Stimulated activated CD4-positive, alpha-beta T cell treated with anti-CD3 and anti-CD28 coated beads, Interleukin-4, amount 100 ng/mL, for 4 hours (primary cell): ENCODE measurements around the gene PRDM5.

Experiments used
- DNase-seq, 2 experiments: peaks; one replicate each; pipeline ENCODE4 v3.0.0-alpha.2; 2020

PRDM5 gene

DNA sequence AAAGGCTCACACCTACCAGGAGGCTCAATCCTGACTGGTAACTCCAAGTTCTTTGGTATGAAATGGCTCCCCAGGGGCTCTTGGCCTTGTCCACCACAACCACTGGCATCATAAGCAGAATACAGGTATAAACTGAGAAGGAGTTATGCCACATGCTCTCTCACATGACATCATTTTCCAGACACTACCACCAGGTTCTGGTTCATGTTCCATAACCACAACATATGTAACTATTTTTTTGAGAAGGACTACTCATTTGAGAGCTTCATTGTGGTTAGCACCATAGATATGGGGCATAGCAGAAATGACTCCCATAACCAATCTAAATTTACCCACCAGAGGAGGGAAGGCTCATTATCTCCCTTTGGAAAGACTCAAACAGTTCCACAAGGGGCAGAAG lies 19.6 kb downstream of the PRDM5 start:
- no peak for DNase-seq

DNA sequence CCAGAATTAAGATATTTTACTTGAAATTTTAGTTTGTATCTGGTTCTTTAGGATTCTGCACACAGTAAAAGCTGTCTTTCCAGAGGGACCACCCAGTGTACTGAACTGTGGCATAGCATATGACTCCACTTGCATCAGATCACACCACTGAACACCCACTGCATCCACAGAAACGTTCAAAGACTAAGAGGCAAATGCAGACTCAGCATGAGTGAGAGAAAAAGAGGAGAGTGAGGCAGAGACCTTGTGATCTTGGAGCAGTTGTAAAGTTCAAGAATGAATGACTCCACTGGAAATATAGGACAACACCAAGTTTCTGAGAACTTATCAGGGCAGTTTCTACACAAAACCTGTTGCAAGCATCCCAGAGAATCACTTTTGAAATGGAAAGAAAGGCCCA lies 20.8 kb downstream of the PRDM5 start:
- no peak for DNase-seq

DNA sequence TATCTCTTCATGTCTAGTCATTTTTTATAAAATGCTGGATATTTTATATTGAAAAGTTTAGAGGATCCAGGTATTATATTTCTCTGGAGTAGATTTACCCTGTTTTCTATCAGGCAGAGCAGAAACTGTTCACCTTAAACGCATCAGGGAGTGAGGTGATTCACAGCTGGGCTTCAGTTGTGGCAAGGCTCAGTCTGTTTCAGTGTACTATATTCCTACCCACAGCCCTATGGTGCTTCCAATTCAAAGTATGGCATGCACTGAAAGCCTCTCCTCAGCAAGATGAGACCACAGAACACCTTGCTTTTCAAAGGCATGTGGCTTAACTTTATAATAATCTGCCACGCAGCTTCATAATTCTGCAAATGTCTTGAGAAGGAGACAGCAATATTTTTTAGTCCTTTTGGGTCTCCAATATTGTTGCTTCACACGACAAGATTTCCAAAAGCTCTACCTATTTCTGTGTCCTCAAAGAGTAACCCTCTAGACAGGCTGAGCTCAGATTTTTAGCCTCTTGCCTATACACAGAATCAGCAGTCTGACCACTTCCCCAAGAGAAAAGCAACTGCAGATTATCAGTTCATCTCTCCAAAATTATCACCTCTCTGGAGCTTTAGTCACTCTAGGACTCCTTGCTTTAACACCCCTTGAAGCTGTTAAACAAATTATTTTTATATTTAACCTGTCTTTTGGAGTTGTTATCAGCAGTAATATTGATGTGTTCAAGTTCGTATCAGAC lies 24.4 kb downstream of the PRDM5 start:
- DNase-seq, result no peak

DNA sequence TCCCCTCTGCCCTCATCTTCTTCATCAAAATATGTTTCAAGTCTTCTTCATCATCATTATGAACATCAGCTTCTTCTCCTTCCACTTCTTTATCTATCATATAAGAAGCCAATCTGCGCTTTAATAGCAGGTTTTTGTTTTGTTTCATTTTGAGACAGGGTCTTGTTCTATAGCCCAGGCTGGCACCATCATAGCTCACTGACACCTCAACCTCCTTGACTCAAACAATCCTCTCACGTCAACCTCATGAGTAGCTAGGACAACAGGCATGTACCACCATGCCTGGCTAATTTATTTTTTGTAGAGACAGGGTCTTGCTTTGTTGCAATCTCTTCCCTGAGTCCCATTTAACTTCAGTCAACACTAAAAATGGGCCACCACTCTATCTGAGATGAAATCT lies 27.0 kb downstream of the PRDM5 start:
- no peak for DNase-seq

DNA sequence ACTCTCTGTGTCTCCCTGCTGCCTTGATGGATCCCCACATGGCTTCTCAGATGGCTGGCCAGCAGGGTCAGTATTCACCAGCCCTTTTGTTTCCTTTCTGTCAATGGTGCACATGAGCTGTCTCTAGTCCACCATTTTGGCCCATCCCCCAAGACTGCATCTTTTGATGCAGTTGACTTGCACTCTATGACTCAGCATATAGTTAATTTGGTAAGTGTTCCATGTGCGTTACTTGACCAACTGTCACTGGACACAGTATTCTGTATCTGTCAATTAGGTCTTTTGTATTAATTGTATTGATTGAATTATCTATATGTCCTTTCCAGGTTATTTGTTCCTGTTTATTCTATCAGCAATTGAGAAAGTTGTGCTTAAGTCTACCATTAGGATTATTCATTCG lies 29.2 kb downstream of the PRDM5 start:
- no peak for DNase-seq

DNA sequence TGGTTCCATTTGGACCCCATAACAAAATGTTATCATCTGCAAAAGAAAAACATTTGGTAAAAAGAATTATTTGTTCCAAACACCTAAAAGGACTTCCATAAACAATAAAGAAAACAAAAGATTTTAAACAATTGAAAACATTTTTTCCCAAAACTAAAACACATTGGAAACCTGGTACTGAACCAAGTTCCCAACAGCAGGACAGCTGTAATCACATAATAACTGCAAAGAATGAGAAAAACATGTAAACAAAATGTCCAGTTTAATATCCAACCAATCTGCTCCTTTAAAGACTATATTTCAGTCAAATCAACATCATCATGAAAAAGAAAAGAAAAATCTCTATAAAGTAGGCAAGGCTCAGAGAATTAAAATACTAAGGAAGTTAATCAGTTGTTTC lies 36.3 kb downstream of the PRDM5 start:
- DNase-seq, result no peak

DNA sequence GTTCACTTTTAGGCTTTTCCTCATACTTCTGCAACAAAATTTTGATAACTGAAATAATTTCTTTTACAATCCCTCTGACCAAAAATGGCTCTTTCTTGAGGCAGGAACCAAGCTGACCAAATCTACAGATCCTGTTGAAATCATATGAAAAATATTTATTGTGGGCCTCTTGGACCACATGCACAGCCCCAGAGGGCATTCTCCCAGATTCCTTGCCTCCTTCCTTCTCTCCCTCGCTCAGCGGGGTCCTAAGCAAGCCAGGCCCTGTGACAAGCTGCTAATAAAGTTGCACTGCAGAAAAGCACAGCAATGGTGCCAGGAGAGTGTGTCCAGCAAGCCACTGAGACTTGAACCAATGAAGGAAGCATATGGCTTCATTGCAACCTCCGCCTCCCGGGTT lies 40.7 kb downstream of the PRDM5 start:
- no peak for DNase-seq

DNA sequence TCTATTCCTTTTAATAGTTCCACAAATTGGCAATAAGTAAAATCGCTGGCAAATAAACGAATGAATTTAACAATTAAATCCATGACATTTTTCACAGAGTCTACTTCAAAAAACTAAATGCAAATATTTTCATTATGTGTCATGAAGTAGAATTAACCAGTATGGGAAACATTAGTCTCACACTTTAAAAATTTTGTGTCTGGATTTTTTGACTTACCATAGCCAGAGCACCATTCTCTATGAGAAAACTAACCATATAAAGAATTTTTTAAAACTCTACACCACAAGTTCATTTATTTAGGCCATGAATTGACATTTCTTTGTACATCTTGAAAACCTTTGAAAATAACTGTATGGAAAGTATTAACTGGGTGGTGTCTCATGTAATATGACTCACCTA lies 41.2 kb downstream of the PRDM5 start:
- DNase-seq, result no peak

DNA sequence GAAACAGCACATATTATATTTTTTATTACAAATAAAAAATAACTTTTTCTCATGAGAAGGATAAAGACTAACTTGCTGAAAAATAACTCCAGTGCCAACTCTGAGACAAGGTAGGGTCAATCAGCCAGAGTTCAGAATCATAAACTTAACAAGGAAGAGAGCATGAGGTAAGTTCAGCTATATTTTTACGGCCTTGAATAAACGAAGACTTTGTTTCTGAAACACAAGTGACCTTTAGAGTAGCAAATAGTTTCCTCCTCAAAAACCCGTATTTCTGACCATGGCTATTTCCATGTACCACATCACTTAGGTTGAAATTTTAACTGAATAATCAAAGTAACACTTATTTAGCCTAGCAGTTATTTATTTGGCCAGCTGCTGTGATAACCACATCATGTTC lies 45.5 kb downstream of the PRDM5 start:
- DNase-seq, result no peak

DNA sequence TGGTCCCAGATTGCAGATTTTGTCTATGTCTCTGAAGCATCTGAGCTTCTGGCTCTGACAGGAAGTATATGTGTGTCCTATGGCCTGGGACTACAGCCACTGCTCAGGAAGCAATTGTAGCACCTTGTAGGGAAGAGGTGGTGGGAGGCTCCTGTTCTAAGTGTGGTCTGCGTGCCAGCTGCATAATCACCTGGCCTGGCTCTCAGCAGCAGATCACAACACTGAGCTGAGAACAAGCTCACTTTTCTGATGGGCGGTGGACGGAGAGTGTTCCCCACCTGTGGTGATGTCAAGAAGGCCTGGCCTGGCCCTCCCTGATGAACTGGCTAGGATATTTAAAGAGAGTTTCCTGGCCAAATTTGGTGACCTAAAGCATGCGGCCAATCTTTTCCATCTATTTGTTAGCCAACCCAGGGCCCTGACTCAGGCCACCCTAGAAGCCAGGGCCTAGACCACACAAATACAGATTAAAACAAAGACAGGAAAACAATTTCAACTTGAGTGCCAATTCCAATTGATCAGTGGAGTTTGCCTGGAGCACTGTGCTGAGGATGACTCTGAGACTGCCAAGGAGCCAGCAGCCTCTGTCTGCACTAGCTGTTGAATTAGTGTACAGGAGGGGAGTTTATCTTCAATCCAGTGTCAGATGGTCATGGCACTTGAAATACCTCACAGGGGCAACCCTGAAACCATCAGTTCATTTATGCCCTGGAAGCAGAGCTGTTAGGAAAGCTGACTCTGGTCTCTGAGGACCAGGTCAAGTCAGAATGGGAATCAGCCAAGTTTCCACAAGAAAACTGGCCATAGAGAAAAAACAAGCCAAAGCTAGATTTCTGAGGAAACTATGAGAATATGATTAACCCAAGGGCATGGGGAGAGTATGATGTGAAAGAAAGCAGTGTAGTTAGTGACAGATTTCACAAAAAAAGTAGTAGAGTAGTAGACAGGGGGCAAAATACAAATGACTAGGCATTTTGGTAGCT lies 47.4 kb downstream of the PRDM5 start:
- no peak for DNase-seq

DNA sequence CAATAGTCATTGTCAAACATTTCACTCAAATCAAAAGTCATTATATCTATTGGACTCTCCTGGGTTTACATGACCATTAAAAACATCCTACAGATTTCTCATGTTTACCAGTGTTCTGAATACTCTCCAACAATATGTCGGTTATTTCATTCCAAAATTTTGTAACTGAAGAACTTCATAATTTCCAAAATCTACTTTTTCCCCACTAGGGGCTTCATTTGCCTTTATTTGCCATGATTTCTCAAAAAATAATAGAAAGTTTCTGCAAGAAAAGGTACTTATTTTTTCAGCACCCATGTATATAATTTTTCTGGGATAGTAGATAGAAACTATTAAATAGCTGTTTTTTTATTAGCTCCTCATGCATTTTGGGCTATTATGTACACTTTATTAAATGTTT lies 49.0 kb downstream of the PRDM5 start:
- DNase-seq, result no peak

DNA sequence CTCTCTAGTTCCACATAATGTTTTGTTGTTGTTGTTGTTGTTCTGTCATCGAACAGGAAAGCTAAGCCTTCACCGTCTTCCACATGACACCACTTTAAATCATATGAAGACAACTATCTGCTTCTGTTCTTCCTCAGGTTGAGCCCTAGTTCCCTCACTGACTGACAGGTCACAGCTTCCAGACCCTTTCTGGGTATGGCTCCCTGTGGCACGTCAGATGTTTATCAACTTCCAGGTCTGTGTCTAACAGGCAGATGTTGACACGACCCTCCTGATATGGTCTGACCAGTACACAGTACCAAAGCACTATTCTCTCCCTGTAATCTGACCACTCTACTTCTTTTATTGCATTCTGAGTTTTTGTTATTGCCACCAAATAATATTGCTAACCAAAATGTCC lies 51.4 kb downstream of the PRDM5 start:
- no peak for DNase-seq

DNA sequence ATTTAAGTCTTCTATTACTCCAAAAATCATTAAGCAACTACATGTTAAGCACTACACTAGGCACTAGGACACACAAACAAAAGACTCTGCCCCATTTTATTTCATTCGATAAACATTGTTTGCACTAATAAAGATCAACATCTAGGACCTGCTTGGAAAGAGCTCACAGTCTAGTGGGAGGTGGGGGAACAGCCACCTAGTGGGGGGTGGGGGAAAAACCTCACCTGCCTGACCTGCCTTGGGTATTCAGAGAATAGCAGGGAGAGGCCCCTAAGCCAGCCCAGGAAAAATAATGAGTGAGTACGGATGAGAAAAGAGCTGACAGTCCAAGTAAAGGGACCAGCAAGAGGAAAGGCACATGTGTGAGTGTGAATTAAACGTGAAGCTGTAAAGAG lies 52.2 kb downstream of the PRDM5 start:
- no peak for DNase-seq

DNA sequence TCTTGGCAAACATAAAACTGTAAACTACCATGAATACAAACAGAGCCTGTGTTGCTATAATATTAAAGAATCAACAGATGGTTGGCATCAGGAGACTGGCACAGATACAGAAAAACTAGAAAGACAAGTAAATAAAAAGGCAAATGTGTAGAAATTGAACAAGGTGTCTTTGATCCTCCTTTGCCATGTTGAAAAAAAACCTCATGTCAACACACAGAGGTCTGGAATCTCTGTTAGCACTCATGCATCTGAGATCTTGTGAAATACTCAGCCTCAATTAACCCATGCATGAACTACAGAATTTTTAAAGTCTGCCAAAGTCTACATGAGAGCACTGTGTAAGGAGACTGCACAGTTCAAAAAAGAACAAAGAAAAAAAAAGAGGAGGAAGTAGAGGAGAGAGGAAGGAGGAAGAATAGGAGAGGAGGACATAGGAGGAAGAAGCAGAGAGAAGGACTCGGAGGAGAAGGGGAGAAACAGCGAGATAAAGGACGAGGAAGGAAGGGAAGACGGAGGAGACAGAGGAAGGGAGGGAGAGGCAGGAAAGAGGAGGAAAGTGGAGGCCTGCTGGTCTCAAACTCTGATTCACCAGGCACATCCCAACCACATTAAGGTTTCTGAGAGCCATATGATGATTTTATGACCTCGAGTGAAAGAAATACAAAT lies 52.8 kb downstream of the PRDM5 start:
- DNase-seq, result no peak

DNA sequence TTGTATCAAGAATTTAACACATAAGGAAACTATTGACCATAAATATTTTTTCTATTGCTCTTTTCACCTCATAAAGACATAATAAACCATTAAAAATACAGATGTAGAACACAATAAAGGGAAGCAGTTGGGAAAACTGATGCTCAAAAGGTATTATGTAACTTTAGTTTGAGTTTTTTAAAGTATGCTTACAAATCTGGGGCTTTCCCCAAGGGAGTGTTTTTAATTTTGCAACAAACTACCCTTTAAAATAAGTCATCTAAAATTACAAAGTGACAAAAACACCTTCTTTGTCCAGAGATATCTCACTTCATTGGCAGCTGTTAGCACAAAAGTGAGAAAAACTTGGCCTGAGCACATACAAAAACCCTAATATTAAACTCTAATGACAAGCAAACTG lies 55.0 kb downstream of the PRDM5 start:
- no peak for DNase-seq

DNA sequence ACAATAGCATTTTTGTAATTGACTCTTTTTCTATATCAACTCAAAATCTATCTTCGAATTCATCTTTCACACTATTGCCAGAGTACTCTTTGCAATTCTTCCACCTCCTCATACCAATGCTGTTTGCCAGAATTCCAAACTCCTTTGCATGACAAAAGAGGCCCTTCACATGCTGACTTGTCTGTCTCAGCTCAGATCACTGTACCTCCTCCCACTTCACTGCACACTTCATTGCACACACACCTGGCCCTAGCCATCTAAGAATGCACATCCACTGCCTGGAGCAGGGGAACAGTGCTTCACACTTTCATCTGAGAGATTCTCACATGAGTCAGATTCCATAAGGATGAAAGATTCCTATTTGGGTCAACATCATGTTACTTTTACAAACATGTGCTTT lies 56.5 kb downstream of the PRDM5 start:
- DNase-seq, result no peak

DNA sequence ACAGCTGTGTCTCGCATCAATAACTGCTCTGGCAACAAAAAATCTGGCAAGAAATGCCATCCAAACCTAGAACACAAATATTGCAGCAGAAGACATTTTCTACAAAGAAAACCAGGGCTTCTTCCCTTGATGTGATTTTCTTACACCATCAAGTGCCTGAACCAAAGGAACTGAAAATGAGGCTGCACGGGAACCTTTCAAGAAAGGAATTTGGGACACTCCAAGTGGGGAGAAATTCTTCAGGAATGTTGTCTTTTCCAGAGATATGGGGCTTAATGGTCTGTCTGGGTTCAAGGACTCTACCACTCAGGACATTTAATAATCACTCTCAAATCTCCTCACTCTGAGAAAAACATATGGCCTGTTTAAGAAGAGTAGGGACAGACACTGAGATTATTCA lies 57.6 kb downstream of the PRDM5 start:
- DNase-seq, result no peak

DNA sequence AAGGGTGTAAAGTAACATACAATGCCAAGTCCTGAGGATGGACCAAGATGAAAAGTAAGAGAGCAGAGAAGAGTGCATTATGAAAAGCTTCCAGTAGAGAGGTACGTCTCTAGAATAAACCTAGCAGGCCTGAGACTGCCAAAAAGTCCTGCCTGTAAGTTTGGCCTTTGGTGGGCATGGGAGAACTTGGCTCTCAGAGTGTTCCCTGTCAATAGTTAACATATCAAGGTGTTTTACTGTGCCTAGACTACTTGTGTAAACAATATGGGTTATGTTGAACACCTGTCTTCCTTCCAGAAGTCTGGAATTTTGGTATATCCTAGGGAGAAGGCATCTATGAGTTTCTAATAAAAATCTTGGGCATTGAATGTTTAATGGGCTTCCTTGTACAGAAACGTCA lies 60.1 kb downstream of the PRDM5 start:
- no peak for DNase-seq

DNA sequence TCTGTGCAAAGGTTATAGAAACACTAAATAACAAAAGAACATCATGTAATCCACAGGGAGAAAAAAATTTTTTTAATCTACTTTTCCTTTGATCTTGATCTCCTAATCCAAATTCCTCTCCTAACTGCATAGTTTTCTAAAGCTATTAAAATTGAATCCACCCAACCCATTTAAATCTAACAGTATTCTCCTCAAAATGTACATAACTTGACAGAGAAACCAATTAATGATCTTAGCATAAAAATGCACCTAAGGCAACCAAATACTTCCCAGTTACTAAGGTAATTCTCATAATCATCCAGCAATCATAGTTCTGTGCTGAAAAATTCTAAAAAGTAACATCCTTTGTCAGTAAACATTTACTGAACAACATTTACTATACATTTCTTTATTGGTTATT lies 60.7 kb downstream of the PRDM5 start:
- DNase-seq, result no peak

DNA sequence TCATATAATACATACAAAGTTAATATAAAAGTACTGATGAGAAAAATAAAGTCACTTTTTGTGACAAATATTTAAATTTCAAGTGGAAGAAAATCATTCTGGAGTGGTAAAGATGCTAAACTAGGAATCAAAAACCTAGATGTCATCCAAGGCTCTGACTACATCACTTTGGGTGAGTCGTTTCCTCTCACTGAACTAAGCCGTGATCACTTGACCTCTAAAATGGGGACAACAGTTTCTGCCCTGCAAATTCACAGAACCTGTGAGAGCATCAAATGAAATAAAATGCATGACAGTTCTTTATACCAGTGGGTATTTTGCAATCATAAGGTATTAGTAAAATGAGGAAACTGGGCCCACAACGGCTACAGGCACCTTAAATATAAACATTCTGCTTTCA lies 63.8 kb downstream of the PRDM5 start:
- DNase-seq, result no peak

DNA sequence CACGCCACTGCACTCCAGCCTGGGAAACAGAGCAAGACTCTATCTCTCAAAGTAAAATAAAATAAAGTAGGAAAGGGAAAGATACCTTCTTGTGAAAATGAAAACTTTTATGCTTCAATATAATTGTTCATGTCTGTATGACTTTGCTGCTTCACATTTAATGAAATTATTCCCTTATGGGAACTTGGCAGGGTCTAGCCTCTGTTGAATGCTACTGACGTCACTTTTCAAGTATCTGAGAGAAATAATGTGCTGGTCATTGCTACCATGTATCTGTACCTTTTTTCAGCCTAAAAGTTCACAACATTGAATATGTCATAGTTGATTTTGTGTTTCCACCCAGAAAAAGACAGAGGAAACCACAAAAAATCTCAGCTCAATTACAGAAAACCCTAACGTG lies 65.2 kb downstream of the PRDM5 start:
- no peak for DNase-seq

DNA sequence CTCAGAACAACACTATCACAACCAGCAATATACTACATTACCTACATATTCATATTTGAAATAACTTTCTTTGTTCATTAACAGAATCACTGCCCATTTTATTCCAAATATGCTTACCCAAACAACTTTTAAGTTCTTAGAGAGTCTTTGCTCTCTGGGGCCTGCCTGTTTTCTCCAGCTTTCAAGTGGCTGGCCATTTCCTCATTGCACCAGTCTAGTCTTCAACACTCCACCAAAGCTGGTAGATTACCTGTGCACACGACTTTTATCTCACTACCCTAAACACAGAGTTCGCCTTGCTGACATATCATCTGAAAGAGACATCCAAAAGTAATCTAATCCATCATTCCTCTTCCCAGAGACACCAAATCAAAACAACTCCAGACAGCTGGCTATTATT lies 66.2 kb downstream of the PRDM5 start:
- DNase-seq, result no peak

DNA sequence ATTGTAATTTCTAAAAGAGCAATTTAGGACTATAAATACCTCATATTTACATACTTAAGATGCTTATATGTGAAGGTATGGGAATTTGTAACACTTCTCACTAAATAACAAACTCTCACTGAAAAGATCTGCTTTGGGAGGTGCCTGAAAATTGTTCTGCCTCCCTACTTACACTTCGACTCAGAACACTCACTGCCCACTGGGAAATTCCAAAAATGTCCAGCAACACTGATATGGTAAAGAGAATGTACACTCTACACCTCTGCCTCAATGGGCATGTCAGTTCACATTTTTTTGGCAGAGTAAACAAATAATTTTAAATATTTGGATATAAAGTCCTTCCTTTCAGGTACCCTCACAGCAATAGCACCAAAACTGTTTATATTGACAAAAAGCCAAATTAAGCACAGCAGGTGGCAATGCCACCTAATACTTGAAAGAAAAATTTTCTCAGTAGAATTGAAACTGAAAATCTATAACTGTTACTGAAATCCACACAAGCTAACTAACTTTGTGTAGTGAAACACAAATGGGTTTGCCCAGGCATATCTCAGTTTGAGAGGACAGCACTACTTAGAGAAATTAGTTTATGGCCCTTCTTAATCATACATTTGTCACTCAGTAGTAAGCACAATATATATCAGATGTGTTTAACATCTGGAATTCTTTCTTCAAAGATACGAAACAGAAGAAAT lies 67.1 kb downstream of the PRDM5 start:
- no peak for DNase-seq
